BLaER1 treated with 17β-estradiol and CSF1 and Interleukin-3, amounts not matched to agents 10 nM and 100 nM (cell line): ENCODE data around the gene GPN2.

ENCODE experiments used
- H3K27ac ChIP-seq, 11 experiments: shearing (Covaris generic); formaldehyde crosslinking; 2 replicates each; pipeline ENCODE4 v1.8.1; 2022
- H3K27me3 ChIP-seq, 11 experiments: shearing (Covaris generic); formaldehyde crosslinking; 2 replicates each; pipeline ENCODE4 v1.8.1; 2022
- H3K36me3 ChIP-seq, 11 experiments: shearing (Covaris generic); formaldehyde crosslinking; 2 replicates each; pipeline ENCODE4 v1.8.1; 2022
- H3K4me1 ChIP-seq, 10 experiments: shearing (Covaris generic); formaldehyde crosslinking; 2 replicates each; pipeline ENCODE4 v1.8.1; 2022
- H3K4me2 ChIP-seq, 11 experiments: shearing (Covaris generic); formaldehyde crosslinking; 2 replicates each; pipeline ENCODE4 v1.8.1; 2022
- H3K4me3 ChIP-seq, 10 experiments: shearing (Covaris generic); formaldehyde crosslinking; 2 replicates each; pipeline ENCODE4 v1.8.1; 2022
- H3K9ac ChIP-seq, 11 experiments: shearing (Covaris generic); formaldehyde crosslinking; 2 replicates each; pipeline ENCODE4 v1.8.1; 2022
- H3K9me3 ChIP-seq, 11 experiments: shearing (Covaris generic); formaldehyde crosslinking; replicated peaks in 1 of 11; 2 replicates each; pipeline ENCODE4 v1.8.1; 2022
- H4K20me1 ChIP-seq, 11 experiments: shearing (Covaris generic); formaldehyde crosslinking; 2 replicates each; pipeline ENCODE4 v1.8.1; 2022
- Cebpa-rat ChIP-seq, 11 experiments: shearing (Covaris generic); IDR thresholded peaks; 2 replicates each; pipeline ENCODE4 v1.8.1; 2022

GPN2 gene

DNA sequence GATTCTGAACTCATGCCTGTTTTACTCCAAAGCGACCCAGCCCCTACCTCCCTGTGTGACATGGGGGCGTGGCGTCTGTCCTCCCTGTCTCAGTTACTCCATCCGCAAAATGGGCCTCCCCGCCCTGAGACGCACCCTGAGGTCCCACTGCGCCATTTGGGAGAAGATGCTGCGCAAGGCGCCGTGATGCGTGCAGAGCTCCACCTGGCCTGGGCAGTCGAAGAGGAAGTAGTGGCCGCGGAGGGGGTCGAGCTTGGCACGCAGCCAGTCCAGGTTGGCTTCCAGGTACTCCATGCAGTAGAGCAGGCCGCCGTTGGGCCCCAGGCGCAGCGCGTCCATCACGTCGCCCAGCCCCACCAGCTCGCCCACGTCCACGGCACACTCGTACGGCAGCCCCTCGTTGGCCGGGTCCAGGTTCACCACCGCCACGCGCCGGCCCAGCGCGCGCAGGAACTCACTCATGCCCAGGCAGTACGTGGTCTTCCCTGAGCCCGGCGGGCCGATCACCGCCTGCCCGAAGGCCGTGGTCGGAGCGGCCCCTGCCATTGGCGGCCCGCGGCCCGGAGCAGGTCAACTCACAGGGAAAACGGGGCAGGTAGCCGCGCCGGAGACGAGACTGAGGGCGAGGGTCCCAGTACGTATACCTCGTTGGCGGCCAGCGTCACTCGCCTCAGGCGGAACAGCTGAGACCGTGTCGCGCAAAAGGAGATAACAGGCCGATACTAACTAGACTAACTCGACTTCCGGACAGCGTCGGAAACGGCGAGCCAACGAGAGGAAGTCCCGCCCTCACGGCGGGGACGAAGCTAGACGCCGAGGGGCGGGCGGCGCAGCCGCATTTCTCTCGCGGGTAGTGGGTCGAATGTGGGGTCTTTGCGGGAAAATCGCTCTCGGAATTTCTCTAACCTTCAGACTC lies at the start of gene GPN2:
Gene GPN2, minus strand, starts transcription at position 733 of the 916 bp plus-strand sequence. Its CDS starts 187 bp downstream, at position 546.
- H4K20me1 ChIP-seq: peaks cover 12 to 57% (median 40%) of the 10 kb centered on the region in 11 experiments; a peak in 16 of 22 replicates
- TF ChIP-seq Cebpa-rat (IDR thresholded peaks at IDR 0.05): no peak
- no peaks in the 10 kb centered on the region for H3K9me3 ChIP-seq
- peak within 1 kb of the TSS; percentile 81 to 93 (median 87) for H3K27ac ChIP-seq
- H3K4me1 ChIP-seq: peaks cover 14 to 25% (median 23%) of the 10 kb centered on the region in 10 experiments
- peak within 1 kb of the TSS; percentile 81 to 99 (median 90) for H3K4me3 ChIP-seq
- H3K4me2 ChIP-seq: peak within 1 kb of the TSS; percentile 86 to 98 (median 95)
- H3K9ac ChIP-seq: peak within 1 kb of the TSS; percentile 88 to 97 (median 92)
- H3K27me3 ChIP-seq: no peaks in the 10 kb centered on the region
- peaks cover 67 to 87% (median 78%) of the 10 kb centered on the region in 11 experiments for H3K36me3 ChIP-seq

DNA sequence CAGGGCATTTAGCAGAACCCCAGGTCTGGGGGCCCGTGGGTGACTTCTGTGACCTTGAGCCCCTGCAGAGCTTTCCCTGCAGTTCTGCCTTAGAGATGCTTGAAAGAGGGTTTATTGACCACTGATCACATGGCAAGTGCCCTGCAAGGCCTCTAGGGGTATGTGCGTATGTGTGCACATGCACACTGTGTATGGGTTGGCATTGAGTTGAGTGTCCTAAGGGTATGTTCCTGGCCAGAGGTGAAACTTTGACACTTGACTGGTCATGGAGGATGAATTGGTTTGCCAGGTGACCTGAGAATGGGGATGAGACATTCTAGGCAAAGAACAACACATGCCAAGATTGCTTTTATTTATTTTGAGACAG lies 48.6 kb upstream of the GPN2 start:
- Histone ChIP-seq H3K27ac (peak overlapping the region in 4 of 11 experiments; percentile 37 to 66 (median 52); a peak in 9 of 22 replicates), H3K27me3 (no peaks in the 10 kb centered on the region), H3K4me1 (peaks cover 0 to 53% (median 18%) of the 10 kb centered on the region in 10 experiments; a peak in 12 of 20 replicates), H4K20me1 (peaks cover 0 to 95% (median 66%) of the 10 kb centered on the region in 11 experiments; a peak in 17 of 22 replicates), H3K4me2 (peak overlapping the region in 5 of 11 experiments; percentile 1 to 76 (median 65); a peak in 8 of 22 replicates), H3K4me3 (no peak overlapping the region), H3K36me3 (peaks cover 58 to 98% (median 92%) of the 10 kb centered on the region in 11 experiments), H3K9me3 (no peaks in the 10 kb centered on the region), H3K9ac (peak overlapping the region in 2 of 11 experiments; percentile 35 to 44; a peak in 1 of 22 replicates)
- TF ChIP-seq Cebpa-rat (IDR thresholded peaks at IDR 0.05): no peak

DNA sequence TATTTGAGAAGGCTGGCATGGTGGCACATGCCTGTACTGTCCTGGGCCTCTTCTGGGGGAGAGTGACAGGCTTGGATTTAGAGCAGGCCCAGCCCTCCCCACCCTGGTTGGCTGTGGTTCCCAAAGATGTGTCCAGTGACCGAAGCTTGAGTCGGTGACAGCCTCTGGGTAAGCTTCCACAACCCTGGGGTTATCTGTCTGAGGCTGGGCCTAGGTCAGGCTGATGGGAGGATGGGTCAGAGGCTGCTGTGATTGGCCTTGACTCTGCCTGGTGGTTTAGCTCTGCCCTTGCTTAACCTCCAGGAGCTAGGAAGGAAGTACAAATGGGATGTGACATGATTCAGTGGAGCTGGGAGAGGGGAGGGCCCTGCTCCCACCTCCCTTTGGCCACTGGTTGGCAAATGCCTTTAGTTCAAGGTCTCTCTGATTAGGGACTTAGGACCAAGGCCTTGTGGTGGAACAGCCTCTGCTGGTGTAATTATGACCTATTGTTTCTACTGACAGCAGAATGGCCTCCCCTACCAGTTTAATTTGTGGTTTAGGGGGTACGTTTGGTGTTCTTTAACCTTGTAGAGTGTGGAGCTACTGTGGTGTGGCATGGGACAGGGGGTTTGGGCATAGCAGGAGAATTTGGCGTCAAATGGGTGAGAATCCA lies 48.0 kb upstream of the GPN2 start:
- peak overlapping the region in 5 of 11 experiments; percentile 1 to 76 (median 65); a peak in 10 of 22 replicates for H3K4me2 ChIP-seq
- H3K27ac ChIP-seq: peak overlapping the region in 5 of 11 experiments; percentile 32 to 66 (median 42); a peak in 10 of 22 replicates
- H4K20me1 ChIP-seq: peaks cover under 1 to 95% (median 71%) of the 10 kb centered on the region in 11 experiments; a peak in 18 of 22 replicates
- H3K4me3 ChIP-seq: no peak overlapping the region
- no peaks in the 10 kb centered on the region for H3K27me3 ChIP-seq
- no peaks in the 10 kb centered on the region for H3K9me3 ChIP-seq
- H3K4me1 ChIP-seq: peaks cover 0 to 54% (median 18%) of the 10 kb centered on the region in 10 experiments; a peak in 12 of 20 replicates
- peaks cover 53 to 98% (median 92%) of the 10 kb centered on the region in 11 experiments for H3K36me3 ChIP-seq
- no peak for TF ChIP-seq Cebpa-rat (IDR thresholded peaks at IDR 0.05)
- H3K9ac ChIP-seq: peak overlapping the region in 4 of 11 experiments; percentile 24 to 44 (median 38); a peak in 5 of 22 replicates

DNA sequence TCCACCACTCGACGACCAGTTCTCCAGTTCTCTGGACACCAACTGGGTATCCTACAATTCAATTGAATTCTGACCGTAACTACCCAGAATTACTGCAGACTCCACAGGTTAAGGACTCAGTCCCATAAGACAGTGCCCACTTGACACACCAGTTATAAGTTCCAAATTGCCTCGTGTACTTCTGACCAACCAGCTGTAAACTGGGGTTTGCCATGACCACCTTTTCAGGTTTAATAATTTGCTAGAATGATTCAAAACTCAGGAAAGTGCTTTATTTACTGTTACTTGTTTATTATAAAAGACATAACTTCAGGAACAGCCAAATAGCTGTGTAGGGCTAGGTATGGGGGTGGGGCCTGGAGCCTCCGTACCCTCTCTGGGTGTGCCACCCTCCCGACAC lies 46.7 kb upstream of the GPN2 start:
- Histone ChIP-seq H3K27me3 (no peaks in the 10 kb centered on the region), H3K4me2 (peak overlapping the region in 3 of 11 experiments; percentile 65 to 76 (median 68); a peak in 2 of 22 replicates), H3K36me3 (peaks cover 41 to 98% (median 91%) of the 10 kb centered on the region in 11 experiments), H3K9ac (no peak overlapping the region), H4K20me1 (peaks cover 6 to 98% (median 72%) of the 10 kb centered on the region in 11 experiments; a peak in 19 of 22 replicates), H3K4me1 (peaks cover 0 to 68% (median 30%) of the 10 kb centered on the region in 10 experiments; a peak in 15 of 20 replicates), H3K9me3 (no peaks in the 10 kb centered on the region), H3K4me3 (no peak overlapping the region), H3K27ac (peak overlapping the region in 1 of 11 experiments; percentile 66; a peak in 2 of 22 replicates)
- no peak for TF ChIP-seq Cebpa-rat (IDR thresholded peaks at IDR 0.05)

DNA sequence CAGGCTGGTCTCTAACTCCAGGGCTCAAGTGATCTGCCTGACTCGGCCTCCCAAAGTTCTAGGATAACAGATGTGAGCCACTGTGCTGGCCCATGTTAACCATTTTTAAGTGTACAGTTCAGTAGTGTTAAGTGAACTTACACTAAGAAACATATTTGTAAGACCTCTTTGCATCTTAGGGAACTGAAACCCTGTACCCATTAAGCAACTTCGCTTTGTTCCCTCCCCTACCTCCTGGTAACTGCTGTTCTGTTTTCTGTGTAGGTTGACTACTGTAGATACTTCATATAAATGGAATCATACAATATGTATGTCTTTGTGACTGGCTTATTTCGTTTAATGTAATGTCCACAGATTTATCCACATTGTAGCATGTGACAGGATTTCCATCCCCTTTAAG lies 42.4 kb upstream of the GPN2 start:
- Histone ChIP-seq H3K9ac (peak overlapping the region in 2 of 11 experiments; percentile 37 to 53; a peak in 5 of 22 replicates), H3K4me2 (peak overlapping the region in 7 of 11 experiments; percentile 9 to 74 (median 64); a peak in 12 of 22 replicates), H3K36me3 (peaks cover 62 to 97% (median 94%) of the 10 kb centered on the region in 11 experiments), H3K27ac (peak overlapping the region in 6 of 11 experiments; percentile 34 to 70 (median 46); a peak in 11 of 22 replicates), H3K9me3 (no peaks in the 10 kb centered on the region), H3K27me3 (no peaks in the 10 kb centered on the region), H4K20me1 (peaks cover 8 to 98% (median 54%) of the 10 kb centered on the region in 11 experiments; a peak in 18 of 22 replicates), H3K4me3 (no peak overlapping the region), H3K4me1 (peaks cover 0 to 29% (median 15%) of the 10 kb centered on the region in 10 experiments; a peak in 15 of 20 replicates)
- TF ChIP-seq Cebpa-rat (IDR thresholded peaks at IDR 0.05): 0 out of 22 replicates have a peak, but pooled peaks of 1 of the 11 experiments have one; percentile 30

DNA sequence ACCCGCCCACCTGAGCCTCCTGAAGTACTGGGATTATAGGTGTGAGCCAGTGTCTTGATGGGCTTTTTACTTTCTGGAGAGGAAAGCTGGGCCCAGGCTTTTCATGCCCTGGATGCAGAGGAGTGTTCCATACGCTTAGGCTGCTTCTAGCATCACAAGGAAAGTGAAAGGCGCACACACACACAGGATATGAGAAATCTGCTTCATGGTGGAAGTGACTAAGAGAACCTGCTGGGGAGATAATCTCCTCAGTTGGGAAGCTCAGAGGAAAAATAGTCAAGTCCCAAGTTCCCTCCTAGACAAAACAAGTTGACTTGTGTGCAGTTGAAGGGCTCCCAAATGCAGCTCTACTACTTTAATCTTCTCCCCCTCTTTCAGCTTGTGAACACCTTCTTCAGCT lies 33.6 kb upstream of the GPN2 start:
- Histone ChIP-seq H3K4me1 (peaks cover 20 to 27% (median 24%) of the 10 kb centered on the region in 10 experiments), H3K4me2 (peak overlapping the region; percentile 84 to 98 (median 93); a peak in 19 of 22 replicates), H3K9ac (peak overlapping the region in 1 of 11 experiments; percentile 16; a peak in 3 of 22 replicates), H3K27me3 (no peaks in the 10 kb centered on the region), H3K36me3 (peaks cover 51 to 64% (median 59%) of the 10 kb centered on the region in 11 experiments), H3K4me3 (0 out of 20 replicates have a peak overlapping the region, but pooled peaks of 1 of the 10 experiments have one; percentile 90), H3K27ac (no peak overlapping the region), H3K9me3 (no peaks in the 10 kb centered on the region), H4K20me1 (peaks cover 8 to 65% (median 56%) of the 10 kb centered on the region in 11 experiments; a peak in 19 of 22 replicates)
- TF ChIP-seq Cebpa-rat (IDR thresholded peaks at IDR 0.05): no peak

DNA sequence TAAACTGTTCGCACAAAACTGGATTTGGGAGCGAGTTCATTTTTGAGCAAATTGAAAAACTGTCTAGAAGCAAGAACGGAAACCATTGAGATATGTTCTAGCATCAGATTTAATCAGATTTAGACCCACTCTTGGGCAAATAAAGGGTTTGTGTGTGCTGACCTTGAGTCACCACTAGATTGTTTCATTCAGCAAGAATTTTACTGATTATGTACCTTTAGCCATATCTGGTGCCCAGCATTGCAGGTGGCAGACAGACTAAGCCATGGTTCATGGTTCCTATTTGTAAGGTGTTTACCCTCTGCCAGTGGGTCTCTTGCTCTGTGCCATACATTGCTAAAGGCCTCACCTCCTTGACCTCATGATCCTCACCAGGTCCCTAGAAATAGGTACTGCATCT lies 32.8 kb upstream of the GPN2 start:
- Histone ChIP-seq H3K27me3 (no peaks in the 10 kb centered on the region), H3K36me3 (peaks cover 43 to 56% (median 51%) of the 10 kb centered on the region in 11 experiments), H3K4me1 (peaks cover 20 to 27% (median 24%) of the 10 kb centered on the region in 10 experiments), H3K27ac (peak overlapping the region in 3 of 11 experiments; percentile 84 to 94 (median 91); a peak in 4 of 22 replicates), H3K9ac (peak overlapping the region; percentile 86 to 98 (median 95); a peak in 19 of 22 replicates), H3K4me2 (peak overlapping the region; percentile 84 to 98 (median 93)), H3K9me3 (no peaks in the 10 kb centered on the region), H4K20me1 (peaks cover 8 to 57% (median 50%) of the 10 kb centered on the region in 11 experiments; a peak in 19 of 22 replicates), H3K4me3 (peak overlapping the region; percentile 81 to 99 (median 92))
- no peak for TF ChIP-seq Cebpa-rat (IDR thresholded peaks at IDR 0.05)

DNA sequence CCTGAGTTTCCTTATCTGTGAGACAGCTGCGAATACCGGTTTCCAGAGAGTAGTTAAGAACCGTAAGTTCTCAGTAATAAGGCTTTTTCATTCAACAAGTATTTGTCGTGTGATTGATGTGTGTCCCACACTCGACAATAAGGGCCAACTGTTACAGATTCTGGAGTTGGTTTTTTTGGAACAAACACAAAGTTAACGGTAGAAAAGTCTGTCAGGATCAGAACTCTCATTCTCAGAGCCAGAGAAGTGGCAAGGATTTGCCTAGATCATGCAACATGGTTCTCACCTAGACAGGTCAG lies 32.3 kb upstream of the GPN2 start:
- Histone ChIP-seq H3K9ac (peak overlapping the region; percentile 86 to 98 (median 95)), H4K20me1 (peaks cover 5 to 52% (median 45%) of the 10 kb centered on the region in 11 experiments; a peak in 19 of 22 replicates), H3K4me2 (peak overlapping the region; percentile 84 to 98 (median 93)), H3K36me3 (peaks cover 37 to 51% (median 46%) of the 10 kb centered on the region in 11 experiments), H3K27me3 (no peaks in the 10 kb centered on the region), H3K4me3 (peak overlapping the region; percentile 81 to 99 (median 92)), H3K27ac (peak overlapping the region; percentile 84 to 94 (median 93); a peak in 21 of 22 replicates), H3K4me1 (peaks cover 20 to 27% (median 24%) of the 10 kb centered on the region in 10 experiments), H3K9me3 (no peaks in the 10 kb centered on the region)
- no peak for TF ChIP-seq Cebpa-rat (IDR thresholded peaks at IDR 0.05)
